Adipocyte (in vitro differentiated cells): ENCODE measurements around the gene LYSMD2.
A peak's percentile ranks its signal among the peaks of the same experiment; 100 is the strongest.

Experiments
- DNase-seq: peaks from one replicate; pipeline ENCODE4 v3.0.0-alpha.2; 2015; ENCODE audit warnings: low read depth
- H3K27me3 ChIP-seq: replicated peaks from 2 replicates; pipeline ENCODE4 v1.7.0; 2013; ENCODE audit warnings: mild to moderate bottlenecking, low read length, moderate library complexity; ENCODE audit not compliant: control insufficient read depth, insufficient read depth
- H3K36me3 ChIP-seq: 2 replicates; pipeline ENCODE4 v1.7.0; 2013; ENCODE audit warnings: low read length, mild to moderate bottlenecking, moderate library complexity; ENCODE audit not compliant: control insufficient read depth, insufficient read depth, severe bottlenecking
- H3K4me1 ChIP-seq: 2 replicates; pipeline ENCODE4 v1.7.0; 2013; ENCODE audit warnings: mild to moderate bottlenecking, low read length, moderate library complexity; ENCODE audit not compliant: control insufficient read depth, insufficient read depth
- H3K4me3 ChIP-seq: 2 replicates; pipeline ENCODE4 v1.7.0; 2013; ENCODE audit warnings: mild to moderate bottlenecking, low read length, moderate library complexity
- H3K9ac ChIP-seq: 2 replicates; pipeline ENCODE4 v1.7.0; 2013; ENCODE audit warnings: mild to moderate bottlenecking, low read length, moderate library complexity
- H3K9me3 ChIP-seq: 2 replicates; pipeline ENCODE4 v1.7.0; 2013; ENCODE audit warnings: mild to moderate bottlenecking, low read length, moderate library complexity; ENCODE audit not compliant: control insufficient read depth

Gene LYSMD2

GRCh38 chr15:51751697-51752683, 14.5 kb upstream of the LYSMD2 start:
- Histone ChIP-seq H3K4me1 (peaks cover 7% of the 10 kb centered on the region), H3K27me3 (peaks cover 26% of the 10 kb centered on the region), H3K4me3 (peak overlapping the region; percentile 86), H3K9ac (peak overlapping the region; percentile 74), H3K9me3 (no peaks in the 10 kb centered on the region), H3K36me3 (no peaks in the 10 kb centered on the region)
- DNase-seq = peak; percentile 58

GRCh38 chr15:51750792-51751696, 13.6 kb upstream of the LYSMD2 start, which contains the start of gene TMOD2:
Gene TMOD2, plus strand, starts transcription at chr15:51751597. Its CDS starts 14,845 bp downstream, at chr15:51766442.
- peak; percentile 75 for DNase-seq
- Histone ChIP-seq H3K4me1 (peaks cover 7% of the 10 kb centered on the region), H3K27me3 (peaks cover 26% of the 10 kb centered on the region), H3K9ac (peak within 1 kb of the TSS; percentile 74), H3K9me3 (no peaks in the 10 kb centered on the region), H3K36me3 (no peaks in the 10 kb centered on the region), H3K4me3 (peak within 1 kb of the TSS; percentile 86)

DNA sequence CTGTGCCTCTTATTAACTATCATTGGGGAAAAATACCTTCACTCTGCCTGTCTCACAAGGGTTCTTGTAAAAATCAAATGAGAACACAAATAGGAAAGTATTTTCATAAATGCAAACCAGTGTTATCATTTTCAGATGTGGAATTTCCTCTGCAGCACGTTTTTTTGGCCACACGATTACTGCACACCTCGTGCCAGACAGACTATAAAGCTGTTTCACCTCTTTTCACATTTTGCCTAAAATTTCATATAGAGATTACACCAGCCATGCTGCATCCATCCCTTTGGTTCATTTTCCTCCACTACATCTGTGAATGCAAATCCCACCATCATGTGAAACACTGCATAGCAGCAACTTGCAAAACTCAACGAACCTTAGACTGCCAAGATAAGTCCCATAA, 12.7 kb upstream of the LYSMD2 start:
- DNase-seq = no peak
- Histone ChIP-seq H3K27me3 (peaks cover 26% of the 10 kb centered on the region), H3K4me3 (no peak overlapping the region), H3K9ac (no peak overlapping the region), H3K4me1 (peaks cover 7% of the 10 kb centered on the region), H3K9me3 (no peaks in the 10 kb centered on the region), H3K36me3 (no peaks in the 10 kb centered on the region)

- no peak overlapping the region for H3K9ac ChIP-seq
- no peak for DNase-seq
- H3K4me1 ChIP-seq = peaks cover 7% of the 10 kb centered on the region
- H3K27me3 ChIP-seq = peaks cover 26% of the 10 kb centered on the region
- H3K9me3 ChIP-seq = no peaks in the 10 kb centered on the region
- no peak overlapping the region for H3K4me3 ChIP-seq
- no peaks in the 10 kb centered on the region for H3K36me3 ChIP-seq
Observed at GRCh38 chr15:51749307-51749706, 11.9 kb upstream of the LYSMD2 start.

- no peak for DNase-seq
- H3K27me3 ChIP-seq = no peaks in the 10 kb centered on the region
- H3K9ac ChIP-seq = no peak overlapping the region
Observed at GRCh38 chr15:51739061-51739712, 1.7 kb upstream of the LYSMD2 start.

DNA sequence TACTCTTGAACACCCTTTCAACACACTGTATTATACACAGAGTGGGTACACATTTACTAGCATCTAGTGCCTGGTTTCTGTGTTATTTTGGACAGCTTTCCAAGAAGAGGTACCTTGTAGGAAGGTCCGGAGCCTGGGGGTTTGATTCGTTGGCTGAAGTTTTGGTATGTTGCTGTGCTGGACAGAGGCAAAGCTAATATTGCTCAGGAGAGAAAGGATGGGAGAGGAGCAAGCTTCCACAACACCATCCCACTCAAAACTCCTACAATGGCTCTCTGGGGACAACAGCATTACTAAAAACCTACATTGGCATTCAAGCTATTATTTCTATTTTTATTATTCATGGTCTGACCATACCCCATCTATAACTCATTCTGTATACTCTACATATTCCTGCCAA, 1.1 kb upstream of the LYSMD2 start:
- no peaks in the 10 kb centered on the region for H3K9me3 ChIP-seq
- peaks cover 14% of the 10 kb centered on the region for H3K4me1 ChIP-seq
- no peaks in the 10 kb centered on the region for H3K27me3 ChIP-seq
- no peaks in the 10 kb centered on the region for H3K36me3 ChIP-seq
- H3K9ac ChIP-seq = no peak overlapping the region
- no peak overlapping the region for H3K4me3 ChIP-seq
- no peak for DNase-seq

More at GRCh38 chr15:51739061-51739712, 1.7 kb upstream of the LYSMD2 start:
- H3K36me3 ChIP-seq = no peaks in the 10 kb centered on the region
- H3K4me1 ChIP-seq = peaks cover 14% of the 10 kb centered on the region
- no peak overlapping the region for H3K4me3 ChIP-seq
- H3K9me3 ChIP-seq = no peaks in the 10 kb centered on the region

DNA sequence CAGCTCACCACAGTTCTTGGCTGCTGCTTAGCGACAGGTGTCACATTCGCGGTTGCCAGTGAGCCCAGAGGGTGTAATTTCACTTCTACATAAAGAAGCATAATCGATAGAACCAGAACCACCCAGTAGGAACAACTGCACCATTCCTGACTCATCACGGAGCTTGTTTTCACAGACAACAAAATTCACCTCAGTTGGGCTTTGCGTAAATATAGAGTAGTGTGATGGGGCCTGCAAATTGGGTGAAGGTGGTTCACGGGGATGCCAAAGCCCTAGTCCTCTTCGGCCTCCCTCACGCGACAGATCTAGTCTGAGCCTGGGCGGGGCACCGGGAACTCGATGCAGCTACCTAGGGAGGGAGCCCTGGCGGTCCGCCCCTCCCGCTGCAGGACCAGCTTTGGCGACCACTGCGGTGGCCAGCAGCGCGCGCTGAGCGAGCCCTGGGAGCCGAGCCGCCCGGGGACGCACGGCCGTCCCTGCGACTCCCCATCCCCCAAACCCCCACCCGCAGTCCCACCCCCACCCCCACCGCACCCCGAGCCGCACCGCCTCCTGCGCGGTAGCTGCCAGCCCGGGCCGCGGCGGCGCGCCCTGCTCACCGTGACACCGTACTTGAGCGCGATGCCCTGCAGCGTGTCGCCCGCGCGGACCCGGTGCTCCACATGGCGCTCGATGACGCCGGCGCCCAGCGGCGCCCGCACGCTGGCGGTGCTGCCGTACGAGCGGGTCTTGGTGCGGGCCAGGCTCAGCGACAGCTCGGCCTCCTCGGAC, 519 bp downstream of the LYSMD2 start:
- Histone ChIP-seq H3K27me3 (no peaks in the 10 kb centered on the region), H3K9ac (peak overlapping the region; percentile 70), H3K4me3 (peak overlapping the region; percentile 83), H3K4me1 (peaks cover 17% of the 10 kb centered on the region), H3K9me3 (no peaks in the 10 kb centered on the region), H3K36me3 (no peaks in the 10 kb centered on the region)
- DNase-seq = peak; percentile 46

DNA sequence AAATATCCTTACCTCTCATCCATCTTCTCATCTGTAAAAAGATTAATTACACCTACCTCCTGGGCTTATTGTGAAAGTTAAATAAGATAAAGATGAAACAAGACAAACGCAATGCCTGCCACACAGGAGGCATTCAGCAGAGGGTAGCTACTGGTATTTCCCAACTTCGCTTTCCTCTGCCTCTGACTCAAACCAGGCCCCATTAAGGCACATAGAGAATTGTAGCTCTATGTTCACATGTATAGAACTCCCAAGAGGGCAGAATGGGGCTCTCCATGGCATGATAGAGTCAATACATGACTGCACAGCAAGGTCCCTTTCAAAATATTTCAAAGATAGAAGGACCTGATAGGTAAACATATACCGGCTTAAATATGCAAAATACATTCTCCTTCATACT, 1.4 kb downstream of the LYSMD2 start:
- no peak overlapping the region for H3K9ac ChIP-seq
- H3K27me3 ChIP-seq = no peaks in the 10 kb centered on the region
- peaks cover 24% of the 10 kb centered on the region for H3K4me1 ChIP-seq
- H3K36me3 ChIP-seq = no peaks in the 10 kb centered on the region
- peak overlapping the region; percentile 83 for H3K4me3 ChIP-seq
- no peaks in the 10 kb centered on the region for H3K9me3 ChIP-seq
- DNase-seq = peak; percentile 21

- no peak overlapping the region for H3K9ac ChIP-seq
- H3K36me3 ChIP-seq = no peaks in the 10 kb centered on the region
- no peak for DNase-seq
- no peaks in the 10 kb centered on the region for H3K9me3 ChIP-seq
- no peak overlapping the region for H3K4me3 ChIP-seq
- H3K27me3 ChIP-seq = no peaks in the 10 kb centered on the region
- H3K4me1 ChIP-seq = peaks cover 24% of the 10 kb centered on the region
Observed at GRCh38 chr15:51735228-51736010, 2.0 kb downstream of the LYSMD2 start.

- H3K27me3 ChIP-seq = no peaks in the 10 kb centered on the region
- no peaks in the 10 kb centered on the region for H3K9me3 ChIP-seq
- H3K9ac ChIP-seq = no peak overlapping the region
- H3K36me3 ChIP-seq = no peaks in the 10 kb centered on the region
- DNase-seq = no peak
- H3K4me3 ChIP-seq = no peak overlapping the region
- peaks cover 20% of the 10 kb centered on the region for H3K4me1 ChIP-seq
Observed at GRCh38 chr15:51732646-51733045, 4.8 kb downstream of the LYSMD2 start.
